NT2/D1 (cell line): ENCODE measurements around the gene CLASP1.

Experiments used
- DNase-seq: peaks from one replicate; pipeline ENCODE4 v3.0.0-alpha.2; 2011; ENCODE audit warnings: low read depth, low spot score
- H3K27me3 ChIP-seq: 2 replicates; pipeline ENCODE4 v1.6.0; 2011; ENCODE audit warnings: mild to moderate bottlenecking; ENCODE audit not compliant: insufficient read length, insufficient read depth
- H3K36me3 ChIP-seq: 2 replicates; pipeline ENCODE4 v1.6.1; 2011; ENCODE audit warnings: mild to moderate bottlenecking, low read length, mixed read lengths; ENCODE audit not compliant: insufficient read depth, insufficient read length
- H3K4me1 ChIP-seq: 2 replicates; pipeline ENCODE4 v1.5.1; 2011; ENCODE audit not compliant: insufficient read depth, insufficient read length
- H3K4me3 ChIP-seq: 2 replicates; pipeline ENCODE4 v1.5.1; 2011; ENCODE audit warnings: low read depth; ENCODE audit not compliant: insufficient read length
- H3K9ac ChIP-seq: 2 replicates; pipeline ENCODE4 v1.6.0; 2011; ENCODE audit warnings: low read depth; ENCODE audit not compliant: insufficient read length
- H3K9me3 ChIP-seq: 2 replicates; pipeline ENCODE4 v1.5.1; 2011; ENCODE audit warnings: mild to moderate bottlenecking, low read length; ENCODE audit not compliant: insufficient read depth
- SUZ12 ChIP-seq: IDR thresholded peaks from 2 replicates; pipeline ENCODE4 v1.6.1; 2011; ENCODE audit not compliant: insufficient read length, insufficient read depth; ENCODE audit errors: extremely low read depth
- YY1 ChIP-seq: IDR thresholded peaks from 2 replicates; pipeline ENCODE4 v1.6.1; 2011; ENCODE audit not compliant: insufficient read length, insufficient read depth
- ZNF274 ChIP-seq: IDR thresholded peaks from 2 replicates; pipeline ENCODE4 v1.6.1; 2011; ENCODE audit warnings: mild to moderate bottlenecking, low read depth, low read length

Gene CLASP1

DNA sequence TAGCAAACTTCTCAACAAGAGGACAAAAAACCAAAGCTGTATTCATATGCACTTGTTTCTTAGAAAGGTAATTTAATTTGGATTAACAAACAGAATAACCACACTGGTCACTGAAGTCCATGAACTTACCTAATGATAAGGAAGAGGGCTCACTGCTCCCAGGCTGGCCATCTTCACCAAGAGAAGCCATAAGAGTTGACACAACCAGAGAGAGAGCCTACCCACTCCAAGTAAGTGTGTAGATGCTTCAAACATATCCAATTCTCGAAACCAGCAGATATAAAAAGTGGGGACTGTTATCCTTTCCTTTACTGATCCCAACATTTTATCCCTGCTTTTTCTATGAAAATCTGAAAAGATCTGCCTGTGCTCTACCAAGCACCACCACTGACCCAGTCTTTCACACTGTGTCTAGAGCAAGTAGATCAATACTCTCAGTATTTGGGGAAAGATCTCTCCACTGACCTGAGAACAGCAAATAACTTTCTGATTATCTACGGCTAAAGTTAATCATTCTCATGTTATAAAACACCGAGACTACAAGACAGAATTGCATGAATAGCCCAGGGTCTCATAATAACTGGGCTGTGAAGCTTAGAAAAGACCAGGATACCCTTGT, 230.1 kb downstream of the CLASP1 start:
- H3K4me3 ChIP-seq = no peak overlapping the region
- peaks cover 25% of the 10 kb centered on the region for H3K36me3 ChIP-seq
- no peaks in the 10 kb centered on the region for H3K9me3 ChIP-seq
- H3K9ac ChIP-seq = no peak overlapping the region
- H3K4me1 ChIP-seq = no peaks in the 10 kb centered on the region
- no peaks in the 10 kb centered on the region for H3K27me3 ChIP-seq
- TF ChIP-seq SUZ12 = no peak
- no peak for TF ChIP-seq YY1
- no peak for TF ChIP-seq ZNF274
- no peak for DNase-seq

DNA sequence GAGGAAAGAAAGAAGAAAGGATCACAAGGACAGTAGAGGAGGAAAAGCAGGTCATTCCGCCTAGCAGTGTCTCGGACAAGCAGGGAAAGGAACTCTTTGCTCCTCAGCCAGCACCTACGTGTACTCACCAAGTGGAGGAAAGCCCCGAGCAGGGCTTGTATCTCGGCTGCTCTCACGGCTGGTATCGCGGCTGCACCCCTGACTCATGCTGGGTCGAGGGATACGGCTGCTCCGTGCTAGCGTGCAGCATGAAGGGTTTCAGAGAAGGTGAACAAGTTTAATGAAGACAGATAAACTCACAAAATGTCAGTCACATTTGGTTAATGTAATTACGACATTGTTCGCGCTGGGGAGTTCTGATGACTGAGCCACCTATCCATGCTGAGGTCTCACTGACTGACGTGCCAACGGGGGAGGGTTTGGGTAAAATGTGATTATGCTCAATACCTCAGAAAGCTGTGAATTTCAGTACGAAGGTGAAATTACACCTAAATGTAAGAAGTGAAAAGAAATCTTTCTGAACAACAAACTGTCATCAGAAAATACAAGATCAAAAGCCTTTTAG, 230.7 kb downstream of the CLASP1 start:
- H3K9me3 ChIP-seq = no peaks in the 10 kb centered on the region
- H3K9ac ChIP-seq = no peak overlapping the region
- no peaks in the 10 kb centered on the region for H3K4me1 ChIP-seq
- DNase-seq = no peak
- no peak overlapping the region for H3K4me3 ChIP-seq
- no peak for TF ChIP-seq ZNF274
- no peak for TF ChIP-seq YY1
- no peak for TF ChIP-seq SUZ12
- H3K27me3 ChIP-seq = no peaks in the 10 kb centered on the region
- H3K36me3 ChIP-seq = peaks cover 25% of the 10 kb centered on the region

DNA sequence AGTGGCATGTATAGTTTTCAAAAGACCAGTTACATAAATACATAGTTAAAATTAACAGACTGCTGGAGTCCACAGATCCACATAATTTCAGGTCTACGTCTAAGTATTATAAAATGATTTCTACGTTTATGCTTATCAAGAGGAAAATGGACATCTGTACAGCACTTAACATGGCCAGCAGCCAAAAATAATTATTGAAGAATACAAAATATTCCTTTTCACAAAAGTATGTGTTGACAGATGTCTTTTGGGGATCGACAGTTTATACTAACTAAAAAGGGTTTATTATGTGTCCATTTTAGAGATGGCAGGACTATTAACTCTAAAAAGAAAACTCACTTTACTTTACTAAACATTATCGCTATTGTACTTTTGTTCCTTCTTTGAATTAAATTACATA, 231.4 kb downstream of the CLASP1 start:
- Histone ChIP-seq H3K9ac (no peak overlapping the region), H3K4me3 (no peak overlapping the region), H3K36me3 (peaks cover 25% of the 10 kb centered on the region), H3K27me3 (no peaks in the 10 kb centered on the region), H3K4me1 (no peaks in the 10 kb centered on the region), H3K9me3 (no peaks in the 10 kb centered on the region)
- TF ChIP-seq SUZ12 = no peak
- TF ChIP-seq ZNF274 = no peak
- TF ChIP-seq YY1 = no peak
- no peak for DNase-seq

DNA sequence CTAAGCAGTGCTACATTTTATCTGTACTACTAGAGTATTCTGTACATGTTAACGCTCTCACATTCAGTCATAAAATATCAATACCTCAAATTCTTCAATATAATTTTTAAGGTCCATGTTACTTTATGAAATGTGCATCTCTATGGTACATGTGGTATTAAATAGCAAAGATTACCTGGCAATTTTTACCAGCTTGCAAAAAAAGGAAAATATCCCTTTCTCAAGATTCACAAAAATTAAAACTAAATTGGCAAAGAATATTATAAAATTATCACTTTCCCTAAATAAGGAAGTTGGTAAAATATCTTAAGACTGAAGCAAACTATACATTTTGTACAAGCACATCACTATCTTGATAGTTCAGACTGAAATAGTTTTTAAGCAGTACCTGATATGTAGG, 233.5 kb downstream of the CLASP1 start:
- Histone ChIP-seq H3K9ac (no peak overlapping the region), H3K4me1 (no peaks in the 10 kb centered on the region), H3K36me3 (peaks cover 14% of the 10 kb centered on the region), H3K27me3 (no peaks in the 10 kb centered on the region), H3K9me3 (no peaks in the 10 kb centered on the region), H3K4me3 (no peak overlapping the region)
- DNase-seq = no peak
- TF ChIP-seq YY1 (no peak), ZNF274 (no peak), SUZ12 (no peak)

DNA sequence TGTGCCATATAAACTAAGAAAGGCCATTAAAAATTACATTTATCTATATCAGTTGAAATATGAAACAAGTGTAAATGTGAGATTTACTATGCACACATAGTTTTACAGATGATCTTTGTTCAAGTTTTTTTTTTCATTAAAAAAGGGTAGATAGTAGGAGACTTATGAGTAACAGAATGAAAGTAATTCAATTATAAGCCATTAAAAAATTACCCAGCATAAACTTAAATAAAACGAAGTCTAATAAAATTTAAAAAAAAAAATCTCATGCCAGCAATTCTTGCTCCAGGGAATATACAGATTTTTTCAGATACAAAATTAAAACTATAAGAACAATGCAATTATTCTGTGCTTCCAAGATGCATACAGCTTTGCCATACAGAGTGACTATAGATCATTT, 236.9 kb downstream of the CLASP1 start:
- no peak overlapping the region for H3K9ac ChIP-seq
- H3K4me1 ChIP-seq = no peaks in the 10 kb centered on the region
- no peak overlapping the region for H3K4me3 ChIP-seq
- TF ChIP-seq SUZ12 = no peak
- TF ChIP-seq YY1 = no peak
- no peak for TF ChIP-seq ZNF274
- DNase-seq = no peak
- H3K36me3 ChIP-seq = peaks cover 26% of the 10 kb centered on the region
- no peaks in the 10 kb centered on the region for H3K9me3 ChIP-seq
- H3K27me3 ChIP-seq = no peaks in the 10 kb centered on the region

DNA sequence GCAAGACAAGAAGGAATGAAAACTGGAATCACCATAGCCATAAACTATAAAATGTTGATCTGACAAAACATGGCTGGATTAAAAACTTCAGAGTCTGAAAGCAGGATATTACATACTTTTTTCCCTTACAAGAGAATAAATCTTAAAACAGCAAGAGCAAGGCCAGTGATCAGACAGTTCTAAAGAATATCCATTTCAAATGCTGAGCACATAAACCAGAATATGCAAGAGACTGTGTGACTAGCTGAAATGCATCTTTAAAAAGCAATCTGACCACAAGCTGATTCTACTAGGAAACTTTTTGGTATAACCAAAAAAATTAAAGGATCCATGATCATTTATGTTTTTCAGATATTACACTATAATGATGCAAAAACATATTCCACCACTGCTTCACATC, 239.3 kb downstream of the CLASP1 start:
- no peak for TF ChIP-seq SUZ12
- no peak for TF ChIP-seq YY1
- no peak for TF ChIP-seq ZNF274
- Histone ChIP-seq H3K4me3 (no peak overlapping the region), H3K27me3 (no peaks in the 10 kb centered on the region), H3K4me1 (no peaks in the 10 kb centered on the region), H3K9ac (no peak overlapping the region), H3K9me3 (no peaks in the 10 kb centered on the region), H3K36me3 (peaks cover 37% of the 10 kb centered on the region)
- no peak for DNase-seq

DNA sequence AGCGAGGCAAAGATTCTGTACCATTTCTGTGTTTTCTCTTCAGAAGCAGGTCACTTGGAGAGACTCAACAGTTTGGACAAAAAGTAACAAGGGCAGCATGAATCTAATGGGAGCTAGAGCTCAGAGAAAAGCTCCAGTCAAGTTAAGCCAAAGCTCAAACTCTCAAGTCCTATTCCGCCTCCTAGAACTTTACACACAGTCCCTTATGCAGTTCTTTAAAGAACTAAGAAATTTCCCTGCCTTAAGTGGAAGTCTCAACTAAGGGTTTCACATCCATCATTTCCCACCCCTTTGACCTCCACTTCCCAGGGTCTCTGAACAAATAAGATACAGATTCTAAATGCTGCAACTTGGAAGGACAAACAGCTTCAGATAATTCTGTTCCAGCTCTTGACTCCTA, 239.9 kb downstream of the CLASP1 start:
- no peaks in the 10 kb centered on the region for H3K27me3 ChIP-seq
- H3K4me1 ChIP-seq = no peaks in the 10 kb centered on the region
- H3K36me3 ChIP-seq = peaks cover 42% of the 10 kb centered on the region
- no peak for DNase-seq
- H3K9me3 ChIP-seq = no peaks in the 10 kb centered on the region
- H3K9ac ChIP-seq = no peak overlapping the region
- TF ChIP-seq YY1 (no peak), SUZ12 (no peak)
- no peak overlapping the region for H3K4me3 ChIP-seq

DNA sequence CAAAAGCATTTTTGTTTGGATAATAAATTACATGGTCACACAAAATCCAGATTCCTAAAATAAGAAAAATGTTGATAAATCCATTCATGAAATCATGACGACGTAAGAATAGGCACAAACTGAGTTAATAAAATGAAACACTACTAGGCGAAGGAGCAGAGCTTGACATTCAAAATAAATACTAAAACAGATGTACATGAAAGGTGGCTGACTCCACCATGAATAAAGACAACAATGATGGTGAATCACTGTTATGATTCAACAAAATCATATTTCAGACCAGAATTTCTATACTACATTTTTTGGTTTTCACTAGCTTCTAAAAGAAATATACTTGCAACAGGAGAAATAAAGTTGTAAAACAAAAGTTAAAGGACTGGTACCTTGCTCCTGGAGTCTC, 240.6 kb downstream of the CLASP1 start:
- TF ChIP-seq SUZ12 (no peak), YY1 (no peak), ZNF274 (no peak)
- Histone ChIP-seq H3K36me3 (peaks cover 49% of the 10 kb centered on the region), H3K9me3 (no peaks in the 10 kb centered on the region), H3K4me1 (no peaks in the 10 kb centered on the region), H3K4me3 (no peak overlapping the region), H3K27me3 (no peaks in the 10 kb centered on the region), H3K9ac (no peak overlapping the region)
- DNase-seq = no peak
